Liver (tissue), 9 donors: Measurements from ENCODE around the gene ADARB1. TPM values are rescaled to one million over a fixed set of nuclear protein-coding genes. Genes with fewer than 3 reads are reported as not detected.

Source experiments
- DNase-seq: peaks from one replicate; pipeline ENCODE4 v3.0.0-alpha.2; 2017; ENCODE audit warnings: low spot score
- H3K27ac ChIP-seq, 2 donors: one replicate each; pipeline ENCODE4 v1.7.0; 2013; ENCODE audit warnings: inconsistent platforms in 2 of 2, low read length in 2 of 2, control low read depth in 1 of 2, low read depth in 1 of 2, mild to moderate bottlenecking in 1 of 2
- H3K27me3 ChIP-seq, 4 donors: one replicate each; pipeline versions ENCODE4 v1.6.1 to v1.7.0; 2013; ENCODE audit warnings: low read length in 3 of 4, inconsistent platforms in 1 of 4, mild to moderate bottlenecking in 1 of 4, moderate library complexity in 1 of 4; ENCODE audit not compliant: control insufficient read depth in 4 of 4, insufficient read depth in 4 of 4
- H3K36me3 ChIP-seq, 4 donors: one replicate each; pipeline versions ENCODE4 v1.6.1 to v1.7.0; 2013; ENCODE audit warnings: low read length in 3 of 4, mild to moderate bottlenecking in 3 of 4, low read depth in 1 of 4, moderate library complexity in 1 of 4; ENCODE audit not compliant: control insufficient read depth in 4 of 4, insufficient read depth in 3 of 4
- H3K4me1 ChIP-seq, 4 donors: one replicate each; pipeline versions ENCODE4 v1.6.1 to v1.7.0; 2013; ENCODE audit warnings: low read length in 3 of 4, mild to moderate bottlenecking in 3 of 4, moderate library complexity in 1 of 4; ENCODE audit not compliant: control insufficient read depth in 4 of 4, insufficient read depth in 4 of 4
- H3K4me3 ChIP-seq, 3 donors: one replicate each; pipeline versions ENCODE4 v1.6.1 to v1.7.0; 2013; ENCODE audit warnings: low read length in 3 of 3, control low read depth in 1 of 3, low read depth in 1 of 3, mild to moderate bottlenecking in 1 of 3
- H3K9ac ChIP-seq, 2 donors: one replicate each; pipeline ENCODE4 v1.7.0; 2013; ENCODE audit warnings: low read length in 2 of 2, mild to moderate bottlenecking in 2 of 2, moderate library complexity in 2 of 2, control low read depth in 1 of 2, low read depth in 1 of 2
- H3K9me3 ChIP-seq, 4 donors: one replicate each; pipeline versions ENCODE4 v1.6.1 to v1.7.0; 2013; ENCODE audit warnings: low read length in 3 of 4; ENCODE audit not compliant: control insufficient read depth in 4 of 4
- ATF3 ChIP-seq: IDR thresholded peaks from 2 replicates; pipeline ENCODE4 v1.6.1; 2016; ENCODE audit warnings: antibody characterized with exemption
- CTCF ChIP-seq: fragments of 150-350 bp; IDR thresholded peaks from 2 replicates; pipeline ENCODE4 v1.5.1; 2017; ENCODE audit warnings: improper control_type of control experiment, low read depth, low read length; ENCODE audit not compliant: missing input control
- EGR1 ChIP-seq, 2 donors: IDR thresholded peaks; 2 replicates each; pipeline ENCODE4 v1.6.1; 2016 to 2018; ENCODE audit warnings: antibody characterized with exemption in 2 of 2, low read depth in 2 of 2
- FOXA1 ChIP-seq: IDR thresholded peaks from 2 replicates; pipeline ENCODE4 v1.6.1; 2016; ENCODE audit warnings: antibody characterized with exemption
- FOXA2 ChIP-seq: IDR thresholded peaks from 2 replicates; pipeline ENCODE4 v1.6.1; 2016; ENCODE audit warnings: antibody characterized with exemption
- GABPA ChIP-seq, 2 donors: IDR thresholded peaks in 1 of 2; conservative IDR thresholded peaks in 1 of 2; 2 replicates each; pipeline ENCODE4 v1.6.1; 2016; ENCODE audit warnings: antibody characterized with exemption in 2 of 2, mild to moderate bottlenecking in 1 of 2, moderate library complexity in 1 of 2
- HNF4A ChIP-seq, 2 donors: conservative IDR thresholded peaks; 2 replicates each; pipeline ENCODE4 v1.6.1; 2016; ENCODE audit warnings: antibody characterized with exemption in 2 of 2, mild to moderate bottlenecking in 2 of 2
- HNF4G ChIP-seq: IDR thresholded peaks from 2 replicates; pipeline ENCODE4 v1.6.1; 2016; ENCODE audit warnings: antibody characterized with exemption
- JUND ChIP-seq, 2 donors: IDR thresholded peaks; 2 replicates each; pipeline ENCODE4 v1.6.1; 2016; ENCODE audit warnings: antibody characterized with exemption in 2 of 2
- MAX ChIP-seq: IDR thresholded peaks from 2 replicates; pipeline ENCODE4 v1.6.1; 2016; ENCODE audit warnings: antibody characterized with exemption
- NR2F2 ChIP-seq: IDR thresholded peaks from 2 replicates; pipeline ENCODE4 v1.6.1; 2016; ENCODE audit warnings: antibody characterized with exemption
- RAD21 ChIP-seq, 2 donors: IDR thresholded peaks; 2 replicates each; pipeline ENCODE4 v1.6.1; 2016; ENCODE audit warnings: antibody characterized with exemption in 2 of 2, mild to moderate bottlenecking in 2 of 2
- REST ChIP-seq: IDR thresholded peaks from 2 replicates; pipeline ENCODE4 v1.6.1; 2016; ENCODE audit warnings: antibody characterized with exemption, mild to moderate bottlenecking
- RXRA ChIP-seq, 2 donors: IDR thresholded peaks; 2 replicates each; pipeline ENCODE4 v1.6.1; 2017 to 2018; ENCODE audit warnings: antibody characterized with exemption in 2 of 2, mild to moderate bottlenecking in 1 of 2
- SP1 ChIP-seq: IDR thresholded peaks from 2 replicates; pipeline ENCODE4 v1.6.1; 2018; ENCODE audit warnings: antibody characterized with exemption, mild to moderate bottlenecking
- TAF1 ChIP-seq: conservative IDR thresholded peaks from 2 replicates; pipeline ENCODE4 v1.6.1; 2016; ENCODE audit warnings: antibody characterized with exemption, mild to moderate bottlenecking
- YY1 ChIP-seq: IDR thresholded peaks from 2 replicates; pipeline ENCODE4 v1.6.1; 2016; ENCODE audit warnings: antibody characterized with exemption, mild to moderate bottlenecking
- WGBS: extraction: QIAGEN DNeasy Blood & Tissue Kit; methylation state at CpG from one replicate; pipeline ENCODE4 v1.1.7; 2013; 5-methylcytosine and 5-hydroxymethylcytosine counted together
- polyA plus RNA-seq, 2 donors: library from polyadenylated mRNA; stranded (reverse) in 1 of 2; unstranded in 1 of 2; fragments of 200-250 nt in 1 of 2; fragments of >200 nt in 1 of 2; fragmentation: Nextera tagmentation in 1 of 2; extraction: Ambion mirVana in 1 of 2; gene quantifications; one replicate each; pipeline versions ENCODE4 v1.2.1 to v1.2.3, GENCODE V29; 2013 to 2015
- total RNA-seq, 2 donors: library from RNA; depleted of rRNA; stranded (reverse); fragments of >200 nt; gene quantifications; one replicate each; pipeline ENCODE4 v1.2.3, GENCODE V29; 2014
- TF ChIP-seq, protein P1 (sequence below): IDR thresholded peaks from 2 replicates; pipeline ENCODE4 v1.6.1; 2016; ENCODE audit warnings: antibody characterized with exemption
- donor health status: healthy.
- donor health status: healthy.
- donor health status: healthy.
- donor health status: healthy.
- donor health status: healthy.

ADARB1 gene
- total and polyA plus RNA-seq, 4 donors: 1.6 to 7.8 (median 2.9) TPM

DNA sequence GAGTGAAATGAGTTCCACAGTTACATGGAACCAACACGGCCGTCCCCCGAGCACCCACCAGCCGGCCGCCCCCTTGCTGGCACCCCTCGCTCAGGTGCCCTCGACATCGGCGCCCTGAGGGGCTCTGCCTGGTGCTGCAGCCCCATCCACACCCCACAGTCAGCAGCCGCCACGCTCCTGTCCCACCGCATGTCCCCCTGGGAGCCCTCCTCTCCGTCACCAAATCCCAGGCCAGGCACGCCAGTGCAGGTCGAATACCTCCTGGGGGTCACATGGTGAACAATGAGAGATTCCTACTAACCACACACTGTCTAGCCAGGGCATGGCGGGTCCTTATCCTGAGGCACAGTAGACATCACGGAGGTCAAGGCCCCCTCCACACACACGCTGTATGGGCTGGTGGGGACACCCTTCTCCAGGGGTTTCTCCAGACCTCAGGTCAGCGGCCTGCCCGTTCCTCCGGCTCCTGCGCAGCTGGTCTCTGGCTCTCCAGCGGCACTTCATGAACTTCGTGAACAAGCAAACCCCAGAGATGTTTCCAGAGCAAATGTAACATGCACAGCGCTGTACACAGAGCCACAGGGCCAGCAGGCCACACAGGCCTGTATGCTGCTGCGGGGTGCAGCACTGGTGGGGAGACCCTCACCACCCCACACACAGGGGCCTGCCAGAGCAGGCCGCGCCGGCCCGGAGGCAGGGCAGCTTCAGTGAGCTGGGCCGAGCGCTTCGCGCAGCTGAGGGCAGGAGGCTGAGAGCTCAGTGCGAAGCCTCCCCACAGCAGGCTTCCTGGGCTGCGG, 191.5 kb downstream of the ADARB1 start:
- no peaks in the 10 kb centered on the region for H3K9me3 ChIP-seq
- TF ChIP-seq RXRA (IDR thresholded peaks at IDR 0.05) (no peak), FOXA1 (no peak), YY1 (no peak), ATF3 (no peak), REST (no peak), TAF1 (no peak), RAD21 (IDR thresholded peaks at IDR 0.05) (no peak), HNF4A (conservative IDR thresholded peaks at IDR 0.05) (no peak), EGR1 (IDR thresholded peaks at IDR 0.05; ENCODE audit: low read depth in 2 of 2) (no peak), SP1 (no peak), CTCF (no peak), GABPA (IDR thresholded peaks at IDR 0.05 in 1 of 2, conservative IDR thresholded peaks at IDR 0.05 in 1 of 2) (no peak), JUND (IDR thresholded peaks at IDR 0.05) (no peak), HNF4G (no peak), NR2F2 (no peak), MAX (no peak), FOXA2 (no peak)
- TF ChIP-seq, protein P1, sequence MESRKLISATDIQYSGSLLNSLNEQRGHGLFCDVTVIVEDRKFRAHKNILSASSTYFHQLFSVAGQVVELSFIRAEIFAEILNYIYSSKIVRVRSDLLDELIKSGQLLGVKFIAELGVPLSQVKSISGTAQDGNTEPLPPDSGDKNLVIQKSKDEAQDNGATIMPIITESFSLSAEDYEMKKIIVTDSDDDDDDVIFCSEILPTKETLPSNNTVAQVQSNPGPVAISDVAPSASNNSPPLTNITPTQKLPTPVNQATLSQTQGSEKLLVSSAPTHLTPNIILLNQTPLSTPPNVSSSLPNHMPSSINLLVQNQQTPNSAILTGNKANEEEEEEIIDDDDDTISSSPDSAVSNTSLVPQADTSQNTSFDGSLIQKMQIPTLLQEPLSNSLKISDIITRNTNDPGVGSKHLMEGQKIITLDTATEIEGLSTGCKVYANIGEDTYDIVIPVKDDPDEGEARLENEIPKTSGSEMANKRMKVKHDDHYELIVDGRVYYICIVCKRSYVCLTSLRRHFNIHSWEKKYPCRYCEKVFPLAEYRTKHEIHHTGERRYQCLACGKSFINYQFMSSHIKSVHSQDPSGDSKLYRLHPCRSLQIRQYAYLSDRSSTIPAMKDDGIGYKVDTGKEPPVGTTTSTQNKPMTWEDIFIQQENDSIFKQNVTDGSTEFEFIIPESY: no peak
- 97% methylated on average over 36 of the region's 36 CpGs for WGBS
- no peak for DNase-seq
- no peak overlapping the region for H3K4me3 ChIP-seq
- H3K27me3 ChIP-seq: no peaks in the 10 kb centered on the region
- H3K4me1 ChIP-seq: peaks cover 2 to 18% (median 10%) of the 10 kb centered on the region in 4 donors
- H3K27ac ChIP-seq: no peak overlapping the region
- H3K9ac ChIP-seq: no peak overlapping the region
- peaks cover 17 to 43% (median 25%) of the 10 kb centered on the region in 4 donors for H3K36me3 ChIP-seq
